ENCODE measurements around the gene ORC6. TPM values are rescaled to one million over a fixed set of nuclear protein-coding genes. Genes with fewer than 3 reads are reported as not detected.

The ORC6 gene
- polyA plus RNA-seq, 1 donor (not counting 4 experiments of a cell fraction or from before 2014, with no cell fraction given) = 21.9 TPM

- Histone ChIP-seq H3K79me2 (ENCODE audit: control insufficient read depth, insufficient read depth, low read length) (no peaks in the 10 kb centered on the region), H3K9me1 (ENCODE audit: control insufficient read depth, extremely low read depth, insufficient read depth, low read length) (no peaks in the 10 kb centered on the region), H3K36me3 (ENCODE audit: control insufficient read depth in 2 of 2, extremely low read depth in 1 of 2, insufficient read depth in 2 of 2, low read length in 2 of 2) (no peaks in the 10 kb centered on the region), H4K20me1 (ENCODE audit: control insufficient read depth, extremely low read depth, insufficient read depth, low read length) (no peaks in the 10 kb centered on the region), H3K27ac (ENCODE audit: control insufficient read depth, insufficient read depth, low read length) (no peak overlapping the region), H3K9ac (ENCODE audit: control insufficient read depth, extremely low read depth, insufficient read depth, low read length) (no peak overlapping the region), H3K4me2 (ENCODE audit: control insufficient read depth, extremely low read depth, insufficient read depth, low read depth, low read length) (no peak overlapping the region), H3K27me3 (ENCODE audit: control insufficient read depth, extremely low read depth, insufficient read depth, low read length) (no peaks in the 10 kb centered on the region), H3K4me1 (ENCODE audit: control insufficient read depth, extremely low read depth, insufficient read depth, low read length) (no peaks in the 10 kb centered on the region), H3K9me3 (ENCODE audit: control insufficient read depth, low read depth, low read length) (no peaks in the 10 kb centered on the region), H2AFZ (ENCODE audit: control insufficient read depth, low read length) (no peak overlapping the region), H3K4me3 (ENCODE audit: control insufficient read depth in 2 of 3, extremely low read depth in 1 of 3, insufficient read depth in 2 of 3, low read depth in 1 of 3, low read length in 3 of 3) (no peak overlapping the region)
- DNase-seq (ENCODE audit: low read depth, low spot score) (no peak), FAIRE-seq (no peak)
- dilution Hi-C loops (cut with MboI; ENCODE audit: extremely low pct_ligation_motif_present, low sequenced_read_pairs) = no loop called here
- no peak for TF ChIP-seq EZH2 (IDR thresholded peaks at IDR 0.05; ENCODE audit: low read length)
- TF ChIP-seq, protein P1, sequence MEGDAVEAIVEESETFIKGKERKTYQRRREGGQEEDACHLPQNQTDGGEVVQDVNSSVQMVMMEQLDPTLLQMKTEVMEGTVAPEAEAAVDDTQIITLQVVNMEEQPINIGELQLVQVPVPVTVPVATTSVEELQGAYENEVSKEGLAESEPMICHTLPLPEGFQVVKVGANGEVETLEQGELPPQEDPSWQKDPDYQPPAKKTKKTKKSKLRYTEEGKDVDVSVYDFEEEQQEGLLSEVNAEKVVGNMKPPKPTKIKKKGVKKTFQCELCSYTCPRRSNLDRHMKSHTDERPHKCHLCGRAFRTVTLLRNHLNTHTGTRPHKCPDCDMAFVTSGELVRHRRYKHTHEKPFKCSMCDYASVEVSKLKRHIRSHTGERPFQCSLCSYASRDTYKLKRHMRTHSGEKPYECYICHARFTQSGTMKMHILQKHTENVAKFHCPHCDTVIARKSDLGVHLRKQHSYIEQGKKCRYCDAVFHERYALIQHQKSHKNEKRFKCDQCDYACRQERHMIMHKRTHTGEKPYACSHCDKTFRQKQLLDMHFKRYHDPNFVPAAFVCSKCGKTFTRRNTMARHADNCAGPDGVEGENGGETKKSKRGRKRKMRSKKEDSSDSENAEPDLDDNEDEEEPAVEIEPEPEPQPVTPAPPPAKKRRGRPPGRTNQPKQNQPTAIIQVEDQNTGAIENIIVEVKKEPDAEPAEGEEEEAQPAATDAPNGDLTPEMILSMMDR (optimal IDR thresholded peaks at IDR 0.05 in 1 of 3, IDR thresholded peaks at IDR 0.05 in 1 of 3, conservative IDR thresholded peaks at IDR 0.05 in 1 of 3; ENCODE audit: extremely low read depth in 1 of 3, insufficient read depth in 2 of 3, low read length in 3 of 3) = no peak
These were observed 43.9 kb downstream of the ORC6 start for GRCh38 chr16:46733319-46733830.

DNA sequence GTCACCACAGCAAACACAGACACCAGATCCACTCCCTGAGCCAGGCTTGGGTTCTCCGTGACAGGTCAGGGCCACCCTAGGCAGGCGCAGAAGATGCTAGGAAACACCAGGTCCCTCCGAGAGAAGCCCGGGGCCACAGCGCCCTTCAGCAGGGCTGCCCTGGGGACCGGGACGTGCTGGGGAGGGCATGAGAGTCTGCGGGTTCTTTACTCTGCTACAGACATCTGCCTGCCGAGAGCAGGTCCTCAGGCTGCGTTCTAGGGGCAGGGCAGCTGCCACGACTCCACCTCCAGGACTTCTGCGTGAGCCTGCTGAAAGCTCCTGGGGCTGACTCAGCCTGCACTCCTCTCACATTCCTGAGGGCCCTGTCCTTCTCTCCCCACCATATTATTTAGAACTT is 47.2 kb downstream of the ORC6 start:
- no peaks in the 10 kb centered on the region for H3K9me3 ChIP-seq (ENCODE audit: control insufficient read depth, low read depth, low read length)
- H3K4me1 ChIP-seq (ENCODE audit: control insufficient read depth, extremely low read depth, insufficient read depth, low read length) = no peaks in the 10 kb centered on the region
- FAIRE-seq (no peak), DNase-seq (ENCODE audit: low read depth, low spot score) (no peak)
- H2AFZ ChIP-seq (ENCODE audit: control insufficient read depth, low read length) = no peak overlapping the region
- no peak overlapping the region for H3K4me3 ChIP-seq (ENCODE audit: control insufficient read depth in 2 of 3, extremely low read depth in 1 of 3, insufficient read depth in 2 of 3, low read depth in 1 of 3, low read length in 3 of 3)
- no peaks in the 10 kb centered on the region for H3K79me2 ChIP-seq (ENCODE audit: control insufficient read depth, insufficient read depth, low read length)
- no peaks in the 10 kb centered on the region for H3K9me1 ChIP-seq (ENCODE audit: control insufficient read depth, extremely low read depth, insufficient read depth, low read length)
- H3K36me3 ChIP-seq (ENCODE audit: control insufficient read depth in 2 of 2, extremely low read depth in 1 of 2, insufficient read depth in 2 of 2, low read length in 2 of 2) = no peaks in the 10 kb centered on the region
- no peak for TF ChIP-seq EZH2 (IDR thresholded peaks at IDR 0.05; ENCODE audit: low read length)
- TF ChIP-seq, protein P1 (optimal IDR thresholded peaks at IDR 0.05 in 1 of 3, IDR thresholded peaks at IDR 0.05 in 1 of 3, conservative IDR thresholded peaks at IDR 0.05 in 1 of 3; ENCODE audit: extremely low read depth in 1 of 3, insufficient read depth in 2 of 3, low read length in 3 of 3) = no peak
- dilution Hi-C loops (cut with MboI; ENCODE audit: extremely low pct_ligation_motif_present, low sequenced_read_pairs) = loop anchor here (5.0 kb wide), 1 partner anchor 56 kb away; no protein-coding TSS in a partner anchor
- no peak overlapping the region for H3K27ac ChIP-seq (ENCODE audit: control insufficient read depth, insufficient read depth, low read length)
- no peaks in the 10 kb centered on the region for H4K20me1 ChIP-seq (ENCODE audit: control insufficient read depth, extremely low read depth, insufficient read depth, low read length)
- H3K9ac ChIP-seq (ENCODE audit: control insufficient read depth, extremely low read depth, insufficient read depth, low read length) = no peak overlapping the region
- no peaks in the 10 kb centered on the region for H3K27me3 ChIP-seq (ENCODE audit: control insufficient read depth, extremely low read depth, insufficient read depth, low read length)
- H3K4me2 ChIP-seq (ENCODE audit: control insufficient read depth, extremely low read depth, insufficient read depth, low read depth, low read length) = no peak overlapping the region
